GM12891 (cell line): ENCODE results near the gene PIM3.
"Not testable (repeated sequence)": the region's sequence is repeated elsewhere in the genome, so short reads cannot be mapped to it uniquely, and the experiment has no call there.

Experiments
- DNase-seq: peaks from one replicate; pipeline ENCODE4 v3.0.0; 2011; ENCODE audit warnings: low spot score; ENCODE audit not compliant: insufficient read length
- FAIRE-seq: peaks from 2 replicates; lab custom pipeline; 2011; peaks lifted over from hg19 to GRCh38; lab: Jason Lieb, UNC
- PAX5 ChIP-seq: IDR thresholded peaks from 2 replicates; pipeline ENCODE4 v1.6.1; 2011; ENCODE audit warnings: low read length, moderate library complexity, mild to moderate bottlenecking; ENCODE audit not compliant: insufficient read depth, severe bottlenecking
- POLR2A ChIP-seq: IDR thresholded peaks from 2 replicates; pipeline ENCODE4 v1.6.1; 2011; ENCODE audit warnings: low read depth, low read length, control low read depth
- POLR2AphosphoS5 ChIP-seq: IDR thresholded peaks from 2 replicates; pipeline ENCODE4 v1.6.1; 2011; ENCODE audit warnings: low read depth, low read length, control low read depth
- POU2F2 ChIP-seq: IDR thresholded peaks from 2 replicates; pipeline ENCODE4 v1.6.1; 2011; ENCODE audit warnings: low read depth, mild to moderate bottlenecking, control low read depth, low read length, moderate library complexity
- SPI1 ChIP-seq: IDR thresholded peaks from 2 replicates; pipeline ENCODE4 v1.6.1; 2011; ENCODE audit warnings: low read depth, low read length, control low read depth
- TAF1 ChIP-seq: IDR thresholded peaks from 2 replicates; pipeline ENCODE4 v1.6.1; 2011; ENCODE audit warnings: low read depth, low read length, control low read depth

PIM3 gene

GRCh38 chr22:49942565-49943404 is 17.8 kb upstream of the PIM3 start:
- TF ChIP-seq TAF1 (no peak), PAX5 (no peak), POU2F2 (no peak), POLR2A (no peak), SPI1 (no peak), POLR2AphosphoS5 (no peak)
- FAIRE-seq (no peak), DNase-seq (no peak)

- TF ChIP-seq PAX5 (no peak), SPI1 (no peak), TAF1 (no peak), POLR2A (no peak), POLR2AphosphoS5 (no peak), POU2F2 (no peak)
- no peak for FAIRE-seq
Observed at GRCh38 chr22:49943405-49943765, 17.2 kb upstream of the PIM3 start.

GRCh38 chr22:49943771-49944398 is 16.7 kb upstream of the PIM3 start:
- TF ChIP-seq POLR2A (no peak), POLR2AphosphoS5 (no peak), PAX5 (no peak), SPI1 (no peak), POU2F2 (no peak), TAF1 (no peak)
- DNase-seq, result no peak
- FAIRE-seq, result no peak

More at GRCh38 chr22:49943405-49943765, 17.2 kb upstream of the PIM3 start:
- DNase-seq, result no peak

GRCh38 chr22:49944399-49944891 is 16.1 kb upstream of the PIM3 start:
- FAIRE-seq (no peak), DNase-seq (no peak)
- TF ChIP-seq POU2F2 (no peak), POLR2AphosphoS5 (no peak), SPI1 (no peak), POLR2A (no peak), PAX5 (no peak), TAF1 (no peak)

GRCh38 chr22:49945042-49945794 is 15.4 kb upstream of the PIM3 start:
- DNase-seq, FAIRE-seq: not testable (repeated sequence)

GRCh38 chr22:49946612-49947295 is 13.8 kb upstream of the PIM3 start:
- TF ChIP-seq POLR2AphosphoS5 (no peak), SPI1 (no peak), PAX5 (no peak), POU2F2 (no peak), TAF1 (no peak), POLR2A (no peak)
- DNase-seq (no peak), FAIRE-seq (no peak)

- FAIRE-seq, result no peak
- no peak for TF ChIP-seq POLR2AphosphoS5
- no peak for TF ChIP-seq POLR2A
- TF ChIP-seq SPI1, result no peak
- no peak for TF ChIP-seq POU2F2
- no peak for TF ChIP-seq PAX5
- no peak for TF ChIP-seq TAF1
Observed at GRCh38 chr22:49947296-49947622, 13.3 kb upstream of the PIM3 start.

GRCh38 chr22:49948116-49948957 is 12.2 kb upstream of the PIM3 start:
- no peak for TF ChIP-seq SPI1
- no peak for TF ChIP-seq POLR2AphosphoS5
- TF ChIP-seq PAX5, result no peak
- TF ChIP-seq POLR2A, result no peak
- no peak for TF ChIP-seq TAF1
- no peak for TF ChIP-seq POU2F2
- FAIRE-seq (no peak), DNase-seq (no peak)

More at GRCh38 chr22:49947296-49947622, 13.3 kb upstream of the PIM3 start:
- DNase-seq, result no peak
